ENCODE results near the gene GTF2A1. TPM values are rescaled to one million over a fixed set of nuclear protein-coding genes. Genes with fewer than 3 reads are reported as not detected.
A peak's percentile ranks its signal among the peaks of the same experiment; 100 is the strongest.

Gene GTF2A1
- 10 to 100 TPM in 5 of 6 donors, 1 to 10 TPM in 1; 7.5 to 18.6 (median 13.0) TPM for polyA plus RNA-seq (ENCODE audit: low read depth in 6 of 6)

GRCh38 chr14:81220830-81221578 is at the start of gene GTF2A1:
Gene GTF2A1, minus strand, starts transcription at chr14:81220959. Its CDS starts 441 bp downstream, at chr14:81220518.
- Mint-ChIP-seq H3K4me1 (peaks cover 14 to 33% (median 19%) of the 10 kb centered on the region in 3 donors), H3K4me3 (peak within 1 kb of the TSS; percentile 93 to 100 (median 99)), H3K27me3 (peaks cover 0 to 4% (median 0%) of the 10 kb centered on the region in 3 donors), H3K27ac (peak within 1 kb of the TSS; percentile 99 to 100 (median 100)), H3K9me3 (peaks cover 0 to 4% (median 0%) of the 10 kb centered on the region in 7 donors), H3K36me3 (peaks cover 4 to 8% of the 10 kb centered on the region in 2 donors)
- DNase-seq, result peak; percentile 97
- ATAC-seq (ENCODE audit: low read depth in 2 of 2), result peak; percentile 70 to 71

DNA sequence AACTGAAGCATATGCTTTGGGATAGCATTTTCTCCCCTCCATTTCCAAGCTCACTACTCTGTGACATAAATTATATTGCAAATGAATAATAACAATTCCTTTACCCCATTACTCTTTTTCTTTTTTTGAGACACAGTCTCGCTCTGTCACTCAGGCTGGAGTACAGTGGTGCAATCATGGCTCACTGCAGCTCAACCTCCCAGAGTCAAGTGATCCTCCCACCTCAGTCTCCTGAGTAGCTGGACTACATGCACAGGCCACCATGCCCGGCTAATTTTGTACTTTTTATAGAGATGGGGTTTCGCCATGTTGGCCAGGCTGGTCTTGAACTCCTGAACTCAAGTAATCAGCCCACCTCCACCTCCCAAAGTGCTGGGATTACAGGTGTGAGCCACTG is 49.2 kb upstream of the GTF2A1 start:
- Mint-ChIP-seq H3K9me3 (no peaks in the 10 kb centered on the region), H3K36me3 (no peaks in the 10 kb centered on the region), H3K27ac (no peak overlapping the region), H3K4me1 (peaks cover 0 to 5% (median 0%) of the 10 kb centered on the region in 3 donors), H3K27me3 (peaks cover 9 to 25% (median 23%) of the 10 kb centered on the region in 3 donors), H3K4me3 (no peak overlapping the region)
- ATAC-seq (ENCODE audit: low read depth in 2 of 2), result no peak
- no peak for DNase-seq

- H3K27me3 Mint-ChIP-seq, result peaks cover 9 to 21% (median 19%) of the 10 kb centered on the region in 3 donors
- peaks cover 0 to 5% (median 0%) of the 10 kb centered on the region in 3 donors for H3K4me1 Mint-ChIP-seq
- no peak overlapping the region for H3K27ac Mint-ChIP-seq
- DNase-seq (peak; percentile 24), ATAC-seq (ENCODE audit: low read depth in 2 of 2) (peak; percentile 37 to 52)
- H3K36me3 Mint-ChIP-seq, result no peaks in the 10 kb centered on the region
- H3K4me3 Mint-ChIP-seq, result no peak overlapping the region
- H3K9me3 Mint-ChIP-seq, result no peaks in the 10 kb centered on the region
Observed at GRCh38 chr14:81269100-81269978, 48.6 kb upstream of the GTF2A1 start.

- DNase-seq, result no peak
- Mint-ChIP-seq H3K27ac (no peak overlapping the region), H3K27me3 (peaks cover 9 to 12% (median 10%) of the 10 kb centered on the region in 3 donors)
Observed at GRCh38 chr14:81268016-81268416, 47.3 kb upstream of the GTF2A1 start.

GRCh38 chr14:81265636-81266169 is 44.9 kb upstream of the GTF2A1 start:
- Mint-ChIP-seq H3K27me3 (peaks cover 8 to 12% (median 9%) of the 10 kb centered on the region in 3 donors), H3K4me3 (no peak overlapping the region), H3K4me1 (peaks cover 0 to 5% (median 0%) of the 10 kb centered on the region in 3 donors)

More at GRCh38 chr14:81268016-81268416, 47.3 kb upstream of the GTF2A1 start:
- no peaks in the 10 kb centered on the region for H3K36me3 Mint-ChIP-seq
- no peak for ATAC-seq (ENCODE audit: low read depth in 2 of 2)
- no peaks in the 10 kb centered on the region for H3K9me3 Mint-ChIP-seq
- H3K4me1 Mint-ChIP-seq, result peaks cover 0 to 5% (median 0%) of the 10 kb centered on the region in 3 donors
- no peak overlapping the region for H3K4me3 Mint-ChIP-seq

GRCh38 chr14:81264671-81265070 is 43.9 kb upstream of the GTF2A1 start:
- ATAC-seq (ENCODE audit: low read depth in 2 of 2) (no peak), DNase-seq (no peak)
- Mint-ChIP-seq H3K9me3 (no peaks in the 10 kb centered on the region), H3K27me3 (peaks cover 6 to 12% (median 9%) of the 10 kb centered on the region in 3 donors), H3K36me3 (no peaks in the 10 kb centered on the region), H3K4me1 (peaks cover 0 to under 1% (median 0%) of the 10 kb centered on the region in 3 donors), H3K27ac (no peak overlapping the region), H3K4me3 (no peak overlapping the region)

More at GRCh38 chr14:81265636-81266169, 44.9 kb upstream of the GTF2A1 start:
- Mint-ChIP-seq H3K27ac (no peak overlapping the region), H3K9me3 (no peaks in the 10 kb centered on the region), H3K36me3 (no peaks in the 10 kb centered on the region)
- DNase-seq, result no peak
- ATAC-seq (ENCODE audit: low read depth in 2 of 2), result no peak

GRCh38 chr14:81263777-81264410 is 43.1 kb upstream of the GTF2A1 start:
- DNase-seq (no peak), ATAC-seq (ENCODE audit: low read depth in 2 of 2) (no peak)
- peaks cover 4 to 12% (median 10%) of the 10 kb centered on the region in 3 donors for H3K27me3 Mint-ChIP-seq
- no peak overlapping the region for H3K27ac Mint-ChIP-seq
- no peak overlapping the region for H3K4me3 Mint-ChIP-seq
- H3K9me3 Mint-ChIP-seq, result no peaks in the 10 kb centered on the region
- H3K4me1 Mint-ChIP-seq, result no peaks in the 10 kb centered on the region
- H3K36me3 Mint-ChIP-seq, result no peaks in the 10 kb centered on the region

- no peak for ATAC-seq (ENCODE audit: low read depth in 2 of 2)
- H3K4me3 Mint-ChIP-seq, result no peak overlapping the region
- peaks cover 7 to 10% (median 10%) of the 10 kb centered on the region in 3 donors for H3K4me1 Mint-ChIP-seq
- peak overlapping the region in 1 of 6 donors; percentile 42 for H3K27ac Mint-ChIP-seq
- H3K36me3 Mint-ChIP-seq, result no peaks in the 10 kb centered on the region
- peaks cover 0 to 10% (median 0%) of the 10 kb centered on the region in 3 donors for H3K27me3 Mint-ChIP-seq
- DNase-seq, result no peak
- no peaks in the 10 kb centered on the region for H3K9me3 Mint-ChIP-seq
Observed at GRCh38 chr14:81261176-81261575, 40.4 kb upstream of the GTF2A1 start.

DNA sequence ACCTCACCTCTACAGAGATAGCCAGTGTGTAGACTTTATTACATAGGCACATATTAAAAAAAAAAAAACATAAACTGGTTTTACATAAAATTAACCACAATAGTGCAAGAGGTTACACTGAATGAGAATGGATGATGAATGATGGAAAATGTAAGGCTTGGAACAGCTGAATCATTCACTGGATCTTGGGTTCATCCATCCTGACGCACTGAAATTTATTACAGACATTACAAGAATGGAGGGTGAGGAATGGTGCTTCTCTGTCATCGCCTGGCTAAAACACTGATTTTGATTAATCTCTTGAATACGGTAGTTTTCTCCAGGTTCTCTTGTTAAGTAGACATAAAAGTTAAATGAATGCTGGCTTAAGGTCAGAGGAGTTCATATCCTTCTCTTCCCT is 40.0 kb upstream of the GTF2A1 start:
- Mint-ChIP-seq H3K36me3 (no peaks in the 10 kb centered on the region), H3K27ac (peak overlapping the region in 1 of 6 donors; percentile 42), H3K27me3 (peaks cover 0 to 10% (median 0%) of the 10 kb centered on the region in 3 donors), H3K4me3 (no peak overlapping the region), H3K9me3 (peaks cover 0 to under 1% (median 0%) of the 10 kb centered on the region in 7 donors), H3K4me1 (peaks cover 7 to 14% (median 11%) of the 10 kb centered on the region in 3 donors)
- no peak for DNase-seq
- no peak for ATAC-seq (ENCODE audit: low read depth in 2 of 2)

GRCh38 chr14:81256289-81256960 is 35.7 kb upstream of the GTF2A1 start:
- peak; percentile 91 to 93 for ATAC-seq (ENCODE audit: low read depth in 2 of 2)
- peak; percentile 26 for DNase-seq

GRCh38 chr14:81252278-81252677 is 31.5 kb upstream of the GTF2A1 start:
- ATAC-seq (ENCODE audit: low read depth in 2 of 2) (no peak), DNase-seq (no peak)
- Mint-ChIP-seq H3K27ac (no peak overlapping the region), H3K4me1 (peaks cover 7 to 17% (median 11%) of the 10 kb centered on the region in 3 donors), H3K27me3 (peaks cover 0 to 9% (median 8%) of the 10 kb centered on the region in 3 donors), H3K36me3 (no peaks in the 10 kb centered on the region), H3K9me3 (peaks cover 0 to 2% (median 0%) of the 10 kb centered on the region in 7 donors), H3K4me3 (no peak overlapping the region)

More at GRCh38 chr14:81256289-81256960, 35.7 kb upstream of the GTF2A1 start:
- peaks cover 0 to 2% (median 0%) of the 10 kb centered on the region in 7 donors for H3K9me3 Mint-ChIP-seq
- H3K36me3 Mint-ChIP-seq, result no peaks in the 10 kb centered on the region
- H3K27ac Mint-ChIP-seq, result peak overlapping the region; percentile 44 to 91 (median 84)
- H3K27me3 Mint-ChIP-seq, result peaks cover 0 to 19% (median 6%) of the 10 kb centered on the region in 3 donors
- H3K4me1 Mint-ChIP-seq, result peaks cover 7 to 17% (median 11%) of the 10 kb centered on the region in 3 donors
- peak overlapping the region in 3 of 8 donors; percentile 15 to 70 (median 58) for H3K4me3 Mint-ChIP-seq

- ATAC-seq (ENCODE audit: low read depth in 2 of 2) (no peak), DNase-seq (no peak)
- peaks cover 10 to 12% of the 10 kb centered on the region in 2 donors for H3K36me3 Mint-ChIP-seq
- no peak overlapping the region for H3K4me3 Mint-ChIP-seq
- H3K9me3 Mint-ChIP-seq, result peaks cover 8 to 20% (median 16%) of the 10 kb centered on the region in 7 donors
- H3K27ac Mint-ChIP-seq, result no peak overlapping the region
- no peaks in the 10 kb centered on the region for H3K4me1 Mint-ChIP-seq
- peaks cover 8 to 20% (median 12%) of the 10 kb centered on the region in 3 donors for H3K27me3 Mint-ChIP-seq
Observed at GRCh38 chr14:81247271-81247766, 26.6 kb upstream of the GTF2A1 start.

Measured in naive B cell (primary cell).